ENCODE measurements around the gene NFX1.
"Not testable (repeated sequence)": the region's sequence is repeated elsewhere in the genome, so short reads cannot be mapped to it uniquely, and the experiment has no call there.

The NFX1 gene

DNA sequence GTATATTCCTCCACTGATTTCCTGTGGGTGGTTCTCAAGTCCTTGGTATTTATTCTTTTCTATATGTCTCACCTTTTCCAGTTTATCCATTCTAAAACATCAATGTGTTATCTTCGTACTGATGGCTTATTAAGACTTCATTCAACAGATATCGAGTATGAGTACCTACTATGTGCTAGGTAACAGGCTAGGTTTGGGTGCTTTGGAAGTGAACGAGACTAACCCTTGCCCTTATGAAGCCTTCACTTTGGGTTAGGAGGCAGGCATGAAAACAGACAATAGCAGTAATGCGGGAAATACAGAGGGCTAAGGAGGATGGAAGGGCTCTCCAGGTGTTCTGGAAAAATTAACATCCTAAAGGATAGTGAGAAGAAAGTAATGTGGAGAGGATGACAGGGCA, 58.7 kb downstream of the NFX1 start:
- TF ChIP-seq, protein P1, sequence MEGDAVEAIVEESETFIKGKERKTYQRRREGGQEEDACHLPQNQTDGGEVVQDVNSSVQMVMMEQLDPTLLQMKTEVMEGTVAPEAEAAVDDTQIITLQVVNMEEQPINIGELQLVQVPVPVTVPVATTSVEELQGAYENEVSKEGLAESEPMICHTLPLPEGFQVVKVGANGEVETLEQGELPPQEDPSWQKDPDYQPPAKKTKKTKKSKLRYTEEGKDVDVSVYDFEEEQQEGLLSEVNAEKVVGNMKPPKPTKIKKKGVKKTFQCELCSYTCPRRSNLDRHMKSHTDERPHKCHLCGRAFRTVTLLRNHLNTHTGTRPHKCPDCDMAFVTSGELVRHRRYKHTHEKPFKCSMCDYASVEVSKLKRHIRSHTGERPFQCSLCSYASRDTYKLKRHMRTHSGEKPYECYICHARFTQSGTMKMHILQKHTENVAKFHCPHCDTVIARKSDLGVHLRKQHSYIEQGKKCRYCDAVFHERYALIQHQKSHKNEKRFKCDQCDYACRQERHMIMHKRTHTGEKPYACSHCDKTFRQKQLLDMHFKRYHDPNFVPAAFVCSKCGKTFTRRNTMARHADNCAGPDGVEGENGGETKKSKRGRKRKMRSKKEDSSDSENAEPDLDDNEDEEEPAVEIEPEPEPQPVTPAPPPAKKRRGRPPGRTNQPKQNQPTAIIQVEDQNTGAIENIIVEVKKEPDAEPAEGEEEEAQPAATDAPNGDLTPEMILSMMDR (IDR thresholded peaks at IDR 0.05; ENCODE audit: low read depth, low read length) = no peak
- DNase-seq (ENCODE audit: low read depth in 2 of 2) = no peak
- no peak overlapping the region for H3K4me3 ChIP-seq (replicated peaks in 1 of 2; ENCODE audit: low read depth in 2 of 2, low read length in 2 of 2)

DNA sequence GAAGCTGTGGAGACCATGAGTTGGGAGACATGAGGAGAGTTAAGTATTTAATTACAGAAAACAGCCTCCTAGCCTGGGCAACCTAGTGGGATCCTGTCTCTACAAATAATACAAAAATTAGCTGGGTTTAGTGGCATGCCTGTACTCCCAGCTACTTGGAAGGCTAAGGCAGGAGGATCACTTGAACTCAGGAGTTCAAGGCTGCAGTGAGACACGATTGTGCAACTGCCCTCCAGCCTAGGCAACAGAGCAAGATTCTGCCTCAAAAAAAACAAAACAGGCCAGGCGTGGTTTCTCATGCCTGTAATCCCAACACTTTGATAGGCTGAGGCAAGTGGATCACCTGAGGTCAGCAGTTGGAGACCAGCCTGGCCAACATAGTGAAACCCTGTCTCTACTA, 59.4 kb downstream of the NFX1 start:
- TF ChIP-seq, protein P1 (IDR thresholded peaks at IDR 0.05; ENCODE audit: low read depth, low read length) = no peak
- no peak overlapping the region for H3K4me3 ChIP-seq (replicated peaks in 1 of 2; ENCODE audit: low read depth in 2 of 2, low read length in 2 of 2)
- peak in 1 of 2 donors; percentile 15 for DNase-seq (ENCODE audit: low read depth in 2 of 2)

DNA sequence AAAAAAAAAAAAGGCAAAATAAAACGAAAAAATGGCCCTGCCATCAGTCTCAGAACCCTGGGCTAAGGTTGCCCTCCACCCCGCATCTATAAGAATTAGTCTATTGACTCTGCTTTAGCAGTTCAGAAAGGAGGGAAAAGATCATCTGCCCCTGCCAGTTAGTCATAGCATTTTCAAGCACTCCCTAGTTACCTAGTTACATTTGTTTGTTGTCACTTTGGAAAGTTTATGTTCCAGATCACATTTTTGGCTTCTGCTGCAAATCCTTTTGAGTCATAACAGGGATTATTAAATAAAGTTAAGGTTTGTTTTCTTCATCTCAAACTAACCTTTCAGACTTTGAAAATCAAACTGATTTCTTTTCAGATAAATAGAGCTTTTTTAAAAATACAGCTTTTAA, 60.0 kb downstream of the NFX1 start:
- TF ChIP-seq, protein P1 (IDR thresholded peaks at IDR 0.05; ENCODE audit: low read depth, low read length) = no peak
- no peak overlapping the region for H3K4me3 ChIP-seq (replicated peaks in 1 of 2; ENCODE audit: low read depth in 2 of 2, low read length in 2 of 2)
- peak; percentile 81 to 83 for DNase-seq (ENCODE audit: low read depth in 2 of 2)

DNA sequence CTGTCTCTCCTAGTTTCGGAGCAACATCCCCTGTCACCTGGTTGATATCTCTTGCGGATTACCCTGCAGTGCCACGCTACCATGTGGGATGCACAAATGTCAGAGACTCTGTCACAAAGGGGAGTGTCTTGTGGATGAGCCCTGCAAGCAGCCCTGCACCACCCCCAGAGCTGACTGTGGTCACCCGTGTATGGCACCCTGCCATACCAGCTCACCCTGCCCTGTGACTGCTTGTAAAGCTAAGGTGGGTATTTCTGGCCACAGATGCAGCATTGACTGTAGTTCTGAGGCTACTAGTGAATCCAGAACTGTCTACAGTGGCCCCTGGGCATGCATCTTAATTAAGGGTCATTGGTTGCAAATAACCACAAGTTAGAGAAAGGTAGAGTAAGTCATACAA, 61.2 kb downstream of the NFX1 start:
- H3K4me3 ChIP-seq (replicated peaks in 1 of 2; ENCODE audit: low read depth in 2 of 2, low read length in 2 of 2) = no peak overlapping the region
- no peak for DNase-seq (ENCODE audit: low read depth in 2 of 2)
- TF ChIP-seq, protein P1 (IDR thresholded peaks at IDR 0.05; ENCODE audit: low read depth, low read length) = no peak

DNA sequence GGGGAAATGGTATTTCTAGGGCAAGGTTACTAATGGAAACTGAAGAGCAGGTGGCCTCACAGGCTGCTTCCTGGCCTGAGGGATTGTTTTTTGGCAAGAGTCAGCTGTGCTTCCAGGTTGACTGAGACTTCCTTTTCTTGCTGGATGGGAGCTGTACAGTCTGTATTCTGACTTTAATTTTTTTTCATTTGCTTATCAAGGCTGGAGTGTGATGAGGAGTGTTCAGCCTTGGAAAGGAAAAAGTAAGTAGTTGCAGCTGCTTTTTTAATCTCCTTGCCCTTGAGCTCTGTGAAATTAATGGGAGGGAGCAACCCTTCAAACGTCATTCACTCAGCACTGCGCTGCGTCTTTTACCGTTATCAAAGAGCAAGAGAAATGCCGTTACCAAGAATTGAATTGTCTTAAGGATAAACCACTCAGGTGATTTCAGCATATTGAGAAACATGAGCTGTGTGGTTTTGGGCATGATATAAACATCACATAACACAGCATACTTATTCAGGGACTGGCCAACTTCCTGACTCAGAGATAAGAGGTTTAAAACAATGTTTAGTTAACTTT, 64.4 kb downstream of the NFX1 start:
- H3K4me3 ChIP-seq (replicated peaks in 1 of 2; ENCODE audit: low read depth in 2 of 2, low read length in 2 of 2) = no peak overlapping the region
- peak; percentile 57 to 83 for DNase-seq (ENCODE audit: low read depth in 2 of 2)
- TF ChIP-seq, protein P1 (IDR thresholded peaks at IDR 0.05; ENCODE audit: low read depth, low read length) = no peak

DNA sequence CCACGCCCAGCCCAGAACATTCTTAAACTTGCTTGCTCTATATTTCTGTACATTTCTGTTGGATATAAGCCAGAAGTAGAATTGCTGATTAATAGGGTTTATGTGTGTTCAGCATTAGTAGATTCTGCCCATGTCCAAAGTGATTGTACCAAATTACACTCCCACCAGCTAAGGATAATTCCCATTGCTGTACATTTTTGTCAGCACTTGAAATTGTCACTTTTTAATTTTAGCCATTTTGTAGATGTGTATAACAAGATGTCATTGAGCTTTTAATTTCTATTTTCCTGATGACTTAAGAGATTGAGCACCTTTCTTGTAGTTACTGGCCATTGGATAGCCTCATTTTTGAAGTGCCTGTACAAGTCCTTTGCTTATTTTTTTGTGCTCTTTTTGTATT, 65.6 kb downstream of the NFX1 start:
- H3K4me3 ChIP-seq (replicated peaks in 1 of 2; ENCODE audit: low read depth in 2 of 2, low read length in 2 of 2) = no peak overlapping the region
- TF ChIP-seq, protein P1 (IDR thresholded peaks at IDR 0.05; ENCODE audit: low read depth, low read length) = no peak
- no peak for DNase-seq (ENCODE audit: low read depth in 2 of 2)

DNA sequence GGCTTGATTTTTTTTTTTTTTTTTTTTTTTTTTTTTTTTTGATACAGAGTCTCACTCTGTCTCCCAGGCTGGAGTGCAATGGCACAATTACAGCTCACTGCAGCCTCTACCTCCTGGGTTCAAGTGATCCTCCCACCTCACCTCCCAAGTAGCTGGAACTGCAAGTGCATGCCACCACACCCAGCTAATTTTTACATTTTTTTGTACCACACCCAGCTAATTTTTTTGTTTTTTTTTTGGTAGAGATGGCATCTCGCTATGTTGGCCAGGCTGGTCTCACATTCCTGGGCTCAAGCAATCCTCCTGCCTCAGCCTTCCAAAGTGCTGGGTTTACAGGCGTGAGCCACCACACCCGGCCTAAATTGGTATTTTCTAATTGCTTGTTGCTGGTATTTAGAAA, 68.3 kb downstream of the NFX1 start:
- not testable (repeated sequence) for H3K4me3 ChIP-seq (replicated peaks in 1 of 2; ENCODE audit: low read depth in 2 of 2, low read length in 2 of 2); DNase-seq (ENCODE audit: low read depth in 2 of 2)

All from cardiac fibroblast (primary cell).